B cell (primary cell): ENCODE measurements around the gene NOP9. TPM values are rescaled to one million over a fixed set of nuclear protein-coding genes. Genes with fewer than 3 reads are reported as not detected.

Experiments
- ATAC-seq: fragments of 200-7000 bp; cut with Tn5 transposase; one replicate; pipeline ENCODE4 v1.10.0; 2021; ENCODE audit warnings: low read depth, mild to moderate bottlenecking, moderate number of reproducible peaks, moderate library complexity
- CTCF ChIA-PET: fragments of 350-600 bp; sonication (Branson Sonifier 250); formaldehyde crosslinking; loops from one replicate; lab custom pipeline; 2021; ENCODE audit warnings: antibody characterized with exemption, inconsistent platforms; lab: Charles Lee
- POLR2A ChIA-PET: fragments of 350-600 bp; sonication (Branson Sonifier 250); formaldehyde crosslinking; loops from one replicate; lab custom pipeline; 2021; ENCODE audit warnings: antibody characterized with exemption; lab: Charles Lee
- DNase-seq: peaks from one replicate; pipeline ENCODE4 v3.0.0; 2013
- H2AFZ ChIP-seq: 2 replicates; pipeline ENCODE4 v1.6.1; 2012; ENCODE audit warnings: mild to moderate bottlenecking, low read depth, low read length; ENCODE audit not compliant: insufficient read depth, poor library complexity, severe bottlenecking
- H3K27ac ChIP-seq, 2 donors: 1 replicate in 1 of 2; 2 replicates in 1 of 2; pipeline ENCODE4 v1.5.1; 2012 to 2013; ENCODE audit warnings: low read length in 2 of 2, mild to moderate bottlenecking in 2 of 2, moderate library complexity in 1 of 2
- H3K27me3 ChIP-seq, 4 experiments: fragments of 200-600 bp in 1 of 4; sonication (generic) in 1 of 4; replicated peaks in 1 of 4; 1 replicate in 2 of 4; 2 replicates in 2 of 4; pipeline versions ENCODE4 v1.6.1 to v1.7.0; 2013 to 2016; ENCODE audit warnings: low read length in 3 of 4, mild to moderate bottlenecking in 2 of 4, mixed read lengths in 1 of 4, moderate library complexity in 1 of 4; ENCODE audit not compliant: insufficient read depth in 4 of 4, control insufficient read depth in 3 of 4; ENCODE audit errors: control extremely low read depth in 1 of 4
- H3K36me3 ChIP-seq, 2 experiments: replicated peaks in 1 of 2; 1 replicate in 1 of 2; 2 replicates in 1 of 2; pipeline versions ENCODE4 v1.6.1 to v1.7.1; 2013; ENCODE audit warnings: low read length in 1 of 2; ENCODE audit not compliant: insufficient read depth in 2 of 2, control insufficient read depth in 1 of 2; ENCODE audit errors: control extremely low read depth in 1 of 2, extremely low read depth in 1 of 2
- H3K4me1 ChIP-seq, 2 donors: fragments of 200-600 bp in 1 of 2; sonication (generic) in 1 of 2; 1 replicate in 1 of 2; 2 replicates in 1 of 2; pipeline versions ENCODE4 v1.5.1 to v1.6.1; 2013 to 2017; ENCODE audit warnings: low read length in 2 of 2; ENCODE audit not compliant: control insufficient read depth in 2 of 2, insufficient read depth in 2 of 2
- H3K4me2 ChIP-seq: replicated peaks from 2 replicates; pipeline ENCODE3; 2012; ENCODE audit warnings: mild to moderate bottlenecking, low read depth, low read length; ENCODE audit not compliant: poor library complexity, severe bottlenecking
- H3K4me3 ChIP-seq, 5 experiments: fragments of 200-600 bp in 1 of 5; sonication (generic) in 1 of 5; 1 replicate in 3 of 5; 2 replicates in 2 of 5; pipeline versions ENCODE4 v1.5.1 to v1.7.0; 2011 to 2016; ENCODE audit warnings: low read length in 4 of 5, mild to moderate bottlenecking in 4 of 5, low read depth in 2 of 5, control low read depth in 1 of 5, moderate library complexity in 1 of 5; ENCODE audit not compliant: insufficient read depth in 1 of 5; ENCODE audit errors: control extremely low read depth in 1 of 5, extremely low read depth in 1 of 5
- H3K79me2 ChIP-seq: fragments of 200-600 bp; sonication (generic); one replicate; pipeline ENCODE4 v1.6.0; 2016; ENCODE audit warnings: low read length; ENCODE audit not compliant: control insufficient read depth, insufficient read depth
- H3K9ac ChIP-seq: fragments of 200-600 bp; sonication (generic); 2 replicates; pipeline ENCODE4 v1.6.1; 2017; ENCODE audit warnings: mild to moderate bottlenecking, low read length, moderate library complexity
- H3K9me3 ChIP-seq, 3 donors: one replicate each; pipeline versions ENCODE4 v1.6.1 to v1.7.1; 2013; ENCODE audit warnings: low read length in 2 of 3; ENCODE audit not compliant: control insufficient read depth in 2 of 3, insufficient read depth in 1 of 3; ENCODE audit errors: control extremely low read depth in 1 of 3
- H4K20me1 ChIP-seq: 2 replicates; pipeline ENCODE4 v1.6.0; 2012; ENCODE audit warnings: mild to moderate bottlenecking, low read length; ENCODE audit not compliant: insufficient read depth, control insufficient read depth, poor library complexity, severe bottlenecking
- H3K27ac Mint-ChIP-seq: one replicate; pipeline ENCODE4 v1.8.0; 2021; ENCODE audit warnings: mixed read lengths
- H3K27me3 Mint-ChIP-seq: one replicate; pipeline ENCODE4 v1.8.0; 2021; ENCODE audit warnings: mixed read lengths
- H3K4me1 Mint-ChIP-seq: one replicate; pipeline ENCODE4 v1.8.0; 2021; ENCODE audit warnings: mixed read lengths
- H3K4me3 Mint-ChIP-seq: one replicate; pipeline ENCODE4 v1.8.0; 2021; ENCODE audit warnings: mixed read lengths
- H3K9me3 Mint-ChIP-seq: one replicate; pipeline ENCODE4 v1.8.0; 2022; ENCODE audit warnings: mixed read lengths; ENCODE audit not compliant: insufficient read depth
- CTCF ChIP-seq: fragments of 200-600 bp; IDR thresholded peaks from one replicate; pipeline ENCODE4 v1.8.0; 2022; ENCODE audit warnings: antibody characterized with exemption, mild to moderate bottlenecking
- EZH2 ChIP-seq: IDR thresholded peaks from 2 replicates; pipeline ENCODE4 v1.6.1; 2012; ENCODE audit warnings: borderline replicate concordance, low read depth, mild to moderate bottlenecking, moderate library complexity, low read length; ENCODE audit not compliant: insufficient read depth, poor library complexity, severe bottlenecking
- WGBS: methylation state at CpG from one replicate; pipeline ENCODE4 v1.1.5; 2013; ENCODE audit warnings: missing lambda C conversion rate; ENCODE audit not compliant: insufficient coverage; 5-methylcytosine and 5-hydroxymethylcytosine counted together
- intact Hi-C: fragments of 100-400 bp; cut with micrococcal nuclease; formaldehyde crosslinking; loops from one replicate; pipeline ENCODE4 v1.10.0; 2022
- polyA plus RNA-seq: library from polyadenylated mRNA; depleted of rRNA; stranded (reverse); fragments of >200 nt; gene quantifications from 2 replicates; pipeline ENCODE4 v1.2.3, GENCODE V29; 2012
- total RNA-seq, 2 donors: library from RNA; stranded (reverse); fragments of 120-200 nt in 1 of 2; gene quantifications; 1 replicate in 1 of 2; 2 replicates in 1 of 2; pipeline versions ENCODE4 v1.2.3 to v1.2.4, GENCODE V29; 2013 to 2022

The NOP9 gene
- total and polyA plus RNA-seq, 2 donors (not counting 1 experiment from before 2014, with no cell fraction given) = 9.7 to 22.6 TPM

GRCh38 chr14:24321212-24321975 lies 21.7 kb downstream of the NOP9 start:
- POLR2A ChIA-PET = no interaction called here
- no peaks in the 10 kb centered on the region for H3K4me1 Mint-ChIP-seq
- WGBS = 95% methylated on average over 10 of the region's 14 CpGs
- no peak overlapping the region for H3K27ac Mint-ChIP-seq
- Histone ChIP-seq H3K36me3 (no peaks in the 10 kb centered on the region), H3K9ac (no peak overlapping the region), H3K27me3 (peaks cover 0 to 6% (median 0%) of the 10 kb centered on the region in 4 experiments), H3K4me1 (no peaks in the 10 kb centered on the region), H4K20me1 (no peaks in the 10 kb centered on the region), H2AFZ (no peak overlapping the region), H3K4me2 (no peak overlapping the region), H3K9me3 (no peaks in the 10 kb centered on the region), H3K27ac (no peak overlapping the region), H3K4me3 (no peak overlapping the region), H3K79me2 (no peaks in the 10 kb centered on the region)
- ATAC-seq (no peak), DNase-seq (no peak)
- no peak overlapping the region for H3K4me3 Mint-ChIP-seq
- no peak for TF ChIP-seq EZH2
- no peak for TF ChIP-seq CTCF
- intact Hi-C loops = no loop called here
- CTCF ChIA-PET = interaction anchor here (1.1 to 9.1 kb wide), 3 partner anchors 11 to 14 kb away, joined by 3 to 65 read pairs (median 6); partner anchors contain the start of genes CIDEB and LTB4R2
- peaks cover 11% of the 10 kb centered on the region for H3K27me3 Mint-ChIP-seq
- no peaks in the 10 kb centered on the region for H3K9me3 Mint-ChIP-seq

DNA sequence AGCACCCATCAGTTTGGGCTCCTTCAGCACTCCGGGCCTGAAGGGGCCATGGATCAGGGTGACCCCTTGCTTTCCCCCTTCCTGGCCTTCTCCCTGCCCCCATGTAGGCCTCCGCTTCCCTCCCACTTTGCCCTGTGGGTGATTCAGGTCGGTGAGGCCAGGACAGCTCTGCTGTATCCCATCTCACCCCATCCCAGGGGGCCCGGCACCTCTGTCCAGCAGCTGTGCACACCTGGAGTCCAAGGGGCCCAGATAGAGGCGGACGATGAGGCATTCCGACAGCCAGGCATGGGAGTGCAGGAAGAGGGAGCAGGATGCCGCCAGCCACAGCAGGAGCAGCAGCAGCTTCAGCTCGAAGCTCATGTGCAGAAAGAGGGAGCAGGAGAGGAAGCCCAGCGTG lies 23.0 kb downstream of the NOP9 start:
- no peak for ATAC-seq
- no peak overlapping the region for H3K27ac Mint-ChIP-seq

More for the DNA sequence above, 23.0 kb downstream of the NOP9 start:
- Histone ChIP-seq H2AFZ (no peak overlapping the region), H3K9me3 (no peaks in the 10 kb centered on the region), H3K27ac (no peak overlapping the region), H3K4me3 (no peak overlapping the region), H3K36me3 (no peaks in the 10 kb centered on the region), H3K79me2 (no peaks in the 10 kb centered on the region), H3K4me2 (no peak overlapping the region), H3K27me3 (peaks cover 0 to 6% (median 0%) of the 10 kb centered on the region in 4 experiments), H3K4me1 (peaks cover 5 to 6% of the 10 kb centered on the region in 2 donors), H3K9ac (no peak overlapping the region), H4K20me1 (no peaks in the 10 kb centered on the region)
- CTCF ChIA-PET = interaction anchor here (1.4 to 9.1 kb wide), 3 partner anchors 11 to 15 kb away, joined by 5 to 65 read pairs (median 7); partner anchors contain the start of genes CIDEB, LTB4R and LTB4R2
- TF ChIP-seq EZH2 = no peak
- no peak for TF ChIP-seq CTCF
- no peak overlapping the region for H3K4me3 Mint-ChIP-seq
- peaks cover 7% of the 10 kb centered on the region for H3K4me1 Mint-ChIP-seq
- H3K9me3 Mint-ChIP-seq = no peaks in the 10 kb centered on the region
- 89% methylated on average over 10 of the region's 10 CpGs for WGBS
- H3K27me3 Mint-ChIP-seq = peaks cover 11% of the 10 kb centered on the region
- no peak for DNase-seq
- POLR2A ChIA-PET = no interaction called here
- intact Hi-C loops = no loop called here
